K562 (cell line): ENCODE results near the gene NUP98. TPM values are rescaled to one million over a fixed set of nuclear protein-coding genes. Genes with fewer than 3 reads are reported as not detected.
"Not testable (repeated sequence)": the region's sequence is repeated elsewhere in the genome, so short reads cannot be mapped to it uniquely, and the experiment has no call there.

Experiments used
- ATAC-seq: fragments of 200-7000 bp; cut with Tn5 transposase; 3 replicates; pipeline ENCODE4 v1.9.1; 2020; ENCODE audit warnings: moderate library complexity
- BruUV-seq: library from RNA; stranded (reverse); fragments of 400-500 nt; replicated peaks from 2 replicates; lab custom pipeline; 2021; lab: Mats Ljungman, UMichigan
- CTCF ChIA-PET: fragments of 300-600 bp; formaldehyde crosslinking; extraction: SDS; loops from one replicate; lab custom pipeline; 2021; ENCODE audit warnings: low intra/inter-chr PET ratio; lab: Yijun Ruan, JAX
- POLR2A ChIA-PET: fragments of 300-600, 350-650 bp; sonication (Branson Sonifier 250); formaldehyde crosslinking; extraction: SDS; loops from one replicate; lab custom pipeline; 2021; ENCODE audit warnings: antibody characterized with exemption, inconsistent platforms; lab: Yijun Ruan, JAX
- DNase-seq, 4 experiments: peaks; one replicate each; pipeline versions ENCODE4 v3.0.0 to v3.0.0-alpha.2; 2011 to 2018; ENCODE audit warnings: low spot score in 3 of 4, mixed read lengths in 3 of 4; ENCODE audit errors: extremely low read depth in 1 of 4
- FAIRE-seq: peaks from 2 replicates; lab custom pipeline; 2011; peaks lifted over from hg19 to GRCh38; lab: Jason Lieb, UNC
- H2AFZ ChIP-seq: 2 replicates; pipeline ENCODE4 v1.6.0; 2011; ENCODE audit warnings: low read depth, low read length, control low read depth, inconsistent platforms
- H3K27ac ChIP-seq: fragments of 200-600 bp; 3 replicates; pipeline ENCODE4 v1.8.0; 2011; ENCODE audit warnings: low read depth, mild to moderate bottlenecking, control low read depth, inconsistent platforms, low read length, moderate library complexity, mixed read lengths; ENCODE audit errors: extremely low read depth
- H3K27me3 ChIP-seq, 2 experiments: fragments of 300-600 bp in 1 of 2; 2 replicates in 1 of 2; 3 replicates in 1 of 2; pipeline versions ENCODE4 v1.6.0 to v1.8.0; 2011; ENCODE audit warnings: inconsistent platforms in 2 of 2, low read length in 2 of 2, mild to moderate bottlenecking in 1 of 2, mixed read lengths in 1 of 2, moderate library complexity in 1 of 2; ENCODE audit not compliant: control insufficient read depth in 2 of 2, insufficient read depth in 2 of 2
- H3K36me3 ChIP-seq: fragments of 300-600 bp; 3 replicates; pipeline ENCODE4 v1.8.0; 2011; ENCODE audit warnings: mild to moderate bottlenecking, low read length, inconsistent platforms; ENCODE audit not compliant: control insufficient read depth, insufficient read depth
- H3K4me1 ChIP-seq, 2 experiments: fragments of 200-600 bp in 1 of 2; replicated peaks in 1 of 2; 2 replicates in 1 of 2; 3 replicates in 1 of 2; pipeline versions ENCODE4 v1.5.1 to v1.8.0; 2011; ENCODE audit warnings: inconsistent platforms in 2 of 2, low read length in 2 of 2, mild to moderate bottlenecking in 1 of 2, mixed read lengths in 1 of 2, moderate library complexity in 1 of 2; ENCODE audit not compliant: control insufficient read depth in 2 of 2, insufficient read depth in 2 of 2
- H3K4me2 ChIP-seq: 2 replicates; pipeline ENCODE4 v1.6.1; 2011; ENCODE audit warnings: low read length, control low read depth, inconsistent platforms, mixed read lengths; ENCODE audit not compliant: insufficient read depth
- H3K4me3 ChIP-seq: fragments of 200-600 bp; sonication (generic), shearing (Covaris generic); 2 replicates; pipeline ENCODE4 v1.5.1; 2016; ENCODE audit warnings: control low read depth, inconsistent platforms
- H3K79me2 ChIP-seq: fragments of 200-600 bp; 3 replicates; pipeline ENCODE4 v1.8.0; 2011; ENCODE audit warnings: low read length, inconsistent platforms; ENCODE audit not compliant: control insufficient read depth, insufficient read depth
- H3K9ac ChIP-seq, 2 experiments: 2 replicates each; pipeline versions ENCODE4 v1.6.0 to v1.6.1; 2011; ENCODE audit warnings: low read depth in 2 of 2, low read length in 2 of 2, control low read depth in 1 of 2, inconsistent platforms in 1 of 2, mild to moderate bottlenecking in 1 of 2, mixed read lengths in 1 of 2; ENCODE audit not compliant: insufficient read depth in 1 of 2
- H3K9me1 ChIP-seq: one replicate; pipeline ENCODE4 v1.6.0; 2011; ENCODE audit warnings: inconsistent platforms, mild to moderate bottlenecking, low read length, moderate library complexity; ENCODE audit not compliant: control insufficient read depth, insufficient read depth
- H3K9me3 ChIP-seq: replicated peaks from 2 replicates; pipeline ENCODE4 v1.5.1; 2011; ENCODE audit warnings: low read depth, low read length, inconsistent platforms; ENCODE audit not compliant: control insufficient read depth, insufficient read depth
- H4K20me1 ChIP-seq: replicated peaks from 2 replicates; pipeline ENCODE4 v1.6.1; 2011; ENCODE audit warnings: low read length, inconsistent platforms, mixed read lengths; ENCODE audit not compliant: control insufficient read depth, insufficient read depth
- ARID1B ChIP-seq: fragments of 450-650 bp; IDR thresholded peaks from 2 replicates; pipeline ENCODE4 v1.6.1; 2016; ENCODE audit warnings: antibody characterized with exemption, mild to moderate bottlenecking, inconsistent platforms
- CBFA2T2 ChIP-seq: fragments of 450-650 bp; conservative IDR thresholded peaks from 2 replicates; pipeline ENCODE4 v1.6.1; 2017; ENCODE audit warnings: mild to moderate bottlenecking
- CBFA2T3 ChIP-seq: fragments of 450-650 bp; IDR thresholded peaks from 2 replicates; pipeline ENCODE4 v1.6.1; 2017
- ETV5 ChIP-seq: sonication (generic); formaldehyde crosslinking; IDR thresholded peaks from 2 replicates; pipeline ENCODE4 v1.4.0; 2020; ENCODE audit warnings: low read depth, mild to moderate bottlenecking, missing genetic modification reagents
- KDM1A ChIP-seq, 2 experiments: fragments of 450-650 bp; IDR thresholded peaks; 2 replicates each; pipeline ENCODE4 v1.6.1; 2016; ENCODE audit warnings: mild to moderate bottlenecking in 2 of 2
- NCOR1 ChIP-seq: fragments of 450-650 bp; IDR thresholded peaks from 2 replicates; pipeline ENCODE4 v1.6.1; 2016; ENCODE audit warnings: mild to moderate bottlenecking, moderate library complexity
- RBBP5 ChIP-seq: fragments of 200-600 bp; sonication (generic); IDR thresholded peaks from 2 replicates; pipeline ENCODE4 v1.6.1; 2012; ENCODE audit warnings: borderline replicate concordance, mild to moderate bottlenecking, low read length, control low read depth, inconsistent platforms; ENCODE audit not compliant: insufficient read depth, poor library complexity, severe bottlenecking
- SMARCE1 ChIP-seq: fragments of 450-650 bp; IDR thresholded peaks from 2 replicates; pipeline ENCODE4 v1.7.1; 2016; ENCODE audit warnings: mild to moderate bottlenecking
- TAL1 ChIP-seq: fragments of 450-650 bp; IDR thresholded peaks from 2 replicates; pipeline ENCODE4 v1.6.1; 2016; ENCODE audit warnings: mild to moderate bottlenecking
- TCF3 ChIP-seq: sonication (generic); formaldehyde crosslinking; IDR thresholded peaks from 2 replicates; pipeline ENCODE4 v1.4.0; 2020; ENCODE audit warnings: mild to moderate bottlenecking, missing genetic modification reagents
- TRIM24 ChIP-seq, 2 experiments: fragments of 450-650 bp; IDR thresholded peaks; 2 replicates each; pipeline ENCODE4 v1.6.1; 2016
- WGBS: fragments of 100-300 bp; shearing (Covaris generic); methylation state at CpG from one replicate; pipeline ENCODE4 v1.1.6; 2016; ENCODE audit warnings: low coverage, mixed read lengths; ENCODE audit not compliant: insufficient coverage; ENCODE audit errors: missing lambda C conversion rate; 5-methylcytosine and 5-hydroxymethylcytosine counted together
- in situ Hi-C: fragments of 300-500 bp; cut with MboI; formaldehyde crosslinking; loops from 4 replicates; pipeline ENCODE4 v1.15.0; 2018; ENCODE audit warnings: inconsistent platforms, mixed read lengths
- intact Hi-C: fragments of 100-400 bp; cut with micrococcal nuclease; formaldehyde crosslinking; loops from 2 replicates; pipeline ENCODE4 v1.14.2; 2022
- polyA plus RNA-seq, 8 experiments: library from polyadenylated mRNA; depleted of rRNA in 4 of 8; stranded (reverse) in 5 of 8; unstranded in 3 of 8; fragments of >200 nt; fragmentation: Nextera tagmentation in 2 of 8; fragmentation: Illumina TruSeq in 1 of 8; extraction: Ambion mirVana in 2 of 8; extraction: Trizol in 1 of 8; gene quantifications; 2 replicates each; pipeline versions ENCODE4 v1.2.1 to v1.2.3, GENCODE V29; 2011 to 2014; ENCODE audit warnings: inconsistent platforms in 1 of 8, missing spikeins in 1 of 8
- total RNA-seq, 7 experiments: library from RNA; depleted of rRNA in 6 of 7; stranded (reverse); fragments of >200 nt in 6 of 7; fragmentation: Illumina TruSeq in 2 of 7; extraction: Trizol in 2 of 7; gene quantifications; 2 replicates each; pipeline versions ENCODE4 v1.2.1 to v1.2.3, GENCODE V29; 2011 to 2021; ENCODE audit warnings: low replicate concordance in 1 of 7
- TF ChIP-seq, protein P1 (sequence below): fragments of 450-650 bp; IDR thresholded peaks from 2 replicates; pipeline ENCODE4 v1.6.1; 2017; ENCODE audit warnings: antibody characterized with exemption

NUP98 gene
- total and polyA plus RNA-seq, 9 of the 15 experiments (the other 6 are each of a cell fraction or from before 2014, with no cell fraction given): 45.1 to 196 (median 130) TPM

DNA sequence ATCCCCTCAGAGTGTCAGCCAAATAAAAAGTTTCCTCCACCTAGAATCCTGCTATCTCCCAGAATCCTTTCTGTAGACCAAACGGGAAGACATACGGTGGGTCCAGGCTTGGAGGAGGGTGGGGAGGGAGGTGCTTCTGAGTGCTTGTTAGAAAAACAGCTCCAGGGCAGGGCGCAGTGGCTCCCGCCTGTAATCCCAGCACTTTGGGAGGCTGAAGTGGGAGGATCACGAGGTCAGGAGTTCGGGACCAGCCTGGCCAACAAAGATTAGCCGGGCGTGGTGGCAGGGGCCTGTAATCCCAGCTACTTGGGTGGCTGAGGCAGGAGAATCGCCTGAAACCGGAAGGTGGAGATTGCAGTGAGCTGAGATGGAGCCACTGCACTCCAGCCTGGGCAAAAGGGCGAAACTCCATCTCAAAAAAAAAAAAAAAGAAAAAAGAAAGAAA lies 154.2 kb downstream of the NUP98 start:
- H3K4me3 ChIP-seq: peak overlapping the region; percentile 48
- peak overlapping the region; percentile 80 for H3K4me2 ChIP-seq
- H4K20me1 ChIP-seq, intact Hi-C loops, H3K79me2 ChIP-seq, H3K36me3 ChIP-seq, CTCF ChIA-PET, H3K9me3 ChIP-seq, ATAC-seq, in situ Hi-C loops, H3K9me1 ChIP-seq, FAIRE-seq, BruUV-seq: not testable (repeated sequence)
- H3K4me1 ChIP-seq: peaks cover 21 to 29% of the 10 kb centered on the region in 2 experiments; a peak in 4 of 5 replicates
- peaks cover 2 to 17% of the 10 kb centered on the region in 2 experiments; a peak in 2 of 5 replicates for H3K27me3 ChIP-seq
- TF ChIP-seq ARID1B: peak; percentile 58
- TF ChIP-seq TCF3 (CRISPR knock-in tag): peak; percentile 66
- peak; percentile 46 to 52; a peak in 2 of 4 replicates for TF ChIP-seq KDM1A (IDR thresholded peaks at IDR 0.05)
- TF ChIP-seq CBFA2T2: peak; percentile 45
- TF ChIP-seq SMARCE1: 0 out of 2 replicates have a peak, but pooled peaks have one; percentile 1
- TF ChIP-seq TRIM24 (IDR thresholded peaks at IDR 0.05): peak in 1 of 2 experiments; percentile 33; a peak in 1 of 4 replicates
- peak; percentile 75 for TF ChIP-seq CBFA2T3
- TF ChIP-seq ETV5 (CRISPR knock-in tag): peak; percentile 46; the same call in 1 of the 2 replicates
- peak; percentile 31 for TF ChIP-seq NCOR1
- TF ChIP-seq, protein P1, sequence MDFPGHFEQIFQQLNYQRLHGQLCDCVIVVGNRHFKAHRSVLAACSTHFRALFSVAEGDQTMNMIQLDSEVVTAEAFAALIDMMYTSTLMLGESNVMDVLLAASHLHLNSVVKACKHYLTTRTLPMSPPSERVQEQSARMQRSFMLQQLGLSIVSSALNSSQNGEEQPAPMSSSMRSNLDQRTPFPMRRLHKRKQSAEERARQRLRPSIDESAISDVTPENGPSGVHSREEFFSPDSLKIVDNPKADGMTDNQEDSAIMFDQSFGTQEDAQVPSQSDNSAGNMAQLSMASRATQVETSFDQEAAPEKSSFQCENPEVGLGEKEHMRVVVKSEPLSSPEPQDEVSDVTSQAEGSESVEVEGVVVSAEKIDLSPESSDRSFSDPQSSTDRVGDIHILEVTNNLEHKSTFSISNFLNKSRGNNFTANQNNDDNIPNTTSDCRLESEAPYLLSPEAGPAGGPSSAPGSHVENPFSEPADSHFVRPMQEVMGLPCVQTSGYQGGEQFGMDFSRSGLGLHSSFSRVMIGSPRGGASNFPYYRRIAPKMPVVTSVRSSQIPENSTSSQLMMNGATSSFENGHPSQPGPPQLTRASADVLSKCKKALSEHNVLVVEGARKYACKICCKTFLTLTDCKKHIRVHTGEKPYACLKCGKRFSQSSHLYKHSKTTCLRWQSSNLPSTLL: peak; percentile 62; the same call in 1 of the 2 replicates
- peak; percentile 0 for TF ChIP-seq RBBP5
- 0 out of 2 replicates have a peak, but pooled peaks have one; percentile 28 for TF ChIP-seq TAL1
- DNase-seq: peak in 1 of 4 experiments; percentile 45
- POLR2A ChIA-PET: interaction anchor here (0.5 to 0.9 kb wide), 4 partner anchors 9 to 710 kb away, joined by 3 to 4 read pairs (median 3); no protein-coding TSS in a partner anchor
- H2AFZ ChIP-seq: peak overlapping the region; percentile 74
- 7% methylated on average over 8 of the region's 11 CpGs for WGBS
- peak overlapping the region; percentile 67 to 87; a peak in 2 of 4 replicates for H3K9ac ChIP-seq
- H3K27ac ChIP-seq: peak overlapping the region; percentile 74; the same call in 1 of the 3 replicates
